NCI-H2171 (cell line): ENCODE data around the gene MAJIN.
"Not testable (repeated sequence)": the region's sequence is repeated elsewhere in the genome, so short reads cannot be mapped to it uniquely, and the experiment has no call there.

Experiments used
- DNase-seq: peaks from one replicate; lab custom pipeline; 2025; lab: John Stamatoyannopoulos, UW

The MAJIN gene

DNA sequence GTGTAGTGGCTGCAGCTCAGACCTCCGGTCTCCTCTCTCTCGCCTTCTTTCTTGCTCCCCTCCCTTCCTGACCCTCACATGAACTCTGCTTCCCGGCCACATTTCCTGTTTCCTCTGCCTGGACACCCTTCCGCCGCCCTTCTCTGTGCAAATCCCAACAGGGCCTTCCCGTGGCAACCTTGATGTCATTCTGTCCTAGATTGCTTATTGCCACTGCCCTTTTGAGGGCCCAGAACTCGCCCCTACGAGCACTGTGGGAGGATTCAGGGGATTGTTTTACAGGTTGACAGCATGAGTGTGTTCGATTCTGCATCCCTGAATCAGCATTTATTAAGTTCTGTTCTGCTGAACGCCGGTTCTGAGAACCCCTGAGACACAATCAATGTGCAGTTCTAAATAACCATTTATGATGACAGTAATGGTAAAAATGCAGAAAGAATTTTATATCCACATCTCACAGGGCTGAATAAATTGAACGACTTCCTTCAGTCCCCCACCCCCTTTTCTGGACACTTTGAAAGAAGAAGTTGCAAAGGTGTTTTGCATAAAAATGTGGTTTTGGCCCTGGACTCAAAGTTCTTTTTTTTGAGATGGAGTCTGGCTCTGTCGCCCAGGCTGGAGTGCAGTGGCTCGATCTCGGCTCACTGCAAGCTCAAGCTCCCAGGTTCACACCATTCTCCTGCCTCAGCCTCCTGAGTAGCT lies 18.5 kb upstream of the MAJIN start:
- DNase-seq: no peak

- DNase-seq: no peak
Observed at GRCh38 chr11:64989416-64989815, 17.5 kb upstream of the MAJIN start.

DNA sequence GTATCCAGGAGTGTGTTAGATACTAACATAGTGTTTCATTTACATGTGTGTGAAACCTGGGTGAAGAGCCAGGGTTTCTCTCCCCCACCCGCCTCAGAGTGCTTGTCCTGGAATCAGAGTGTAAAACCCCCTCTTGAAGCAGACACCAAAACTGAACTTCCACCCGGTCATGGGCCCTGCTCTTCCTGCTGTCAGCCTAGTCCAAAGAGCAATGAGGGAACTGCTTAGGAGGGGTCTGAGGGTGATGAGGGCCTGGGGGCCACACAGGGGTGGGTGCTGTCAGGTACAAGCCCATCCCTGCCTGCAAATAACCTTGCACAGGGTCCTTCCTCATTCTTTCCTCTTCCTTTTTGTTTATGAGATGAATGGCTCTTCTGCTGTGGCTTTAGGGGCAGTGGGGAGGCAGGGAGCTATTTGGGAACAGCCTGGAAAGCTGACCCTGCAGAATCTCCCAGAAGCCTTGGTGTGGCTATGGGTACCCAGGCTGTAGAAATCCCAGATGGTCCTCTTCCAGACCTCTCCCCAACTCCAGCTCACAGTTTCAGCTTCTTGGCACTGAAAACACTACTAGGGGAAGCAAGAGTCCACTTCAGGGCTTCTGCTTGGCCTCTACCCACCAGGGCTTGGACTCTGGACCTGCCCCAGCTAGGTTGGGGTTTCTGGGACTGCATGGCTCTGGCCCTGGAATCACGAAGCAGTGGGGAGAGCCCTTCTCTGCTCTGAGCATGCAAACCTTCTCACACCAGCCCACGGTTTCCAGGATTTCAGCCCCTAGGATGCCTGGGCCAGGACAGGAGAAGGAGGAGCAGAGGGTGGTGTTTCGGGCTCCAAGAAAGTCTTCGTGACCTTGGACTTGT lies 16.3 kb upstream of the MAJIN start:
- DNase-seq: no peak

DNA sequence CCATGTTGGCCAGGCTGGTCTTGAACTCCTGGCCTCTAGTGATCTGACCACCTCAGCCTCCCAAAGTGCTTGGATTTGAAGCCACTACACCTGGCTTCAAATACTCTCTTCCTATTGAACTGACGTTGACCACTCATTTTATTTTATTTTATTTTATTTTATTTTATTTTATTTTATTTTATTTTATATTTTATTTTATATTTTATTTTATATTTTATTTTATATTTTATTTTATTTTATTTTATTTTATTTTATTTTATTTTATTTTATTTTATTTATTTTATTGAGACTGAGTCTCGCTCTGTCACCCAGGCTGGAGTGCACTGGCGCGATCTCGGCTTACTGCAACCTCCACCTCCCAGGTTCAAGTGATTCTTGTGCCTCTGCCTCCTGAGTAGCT lies 11.4 kb upstream of the MAJIN start:
- DNase-seq: not testable (repeated sequence)

- no peak for DNase-seq
Observed at GRCh38 chr11:64976651-64977050, 4.7 kb upstream of the MAJIN start.

- DNase-seq: no peak
Observed at GRCh38 chr11:64974124-64974523, 2.2 kb upstream of the MAJIN start.

GRCh38 chr11:64970731-64971151 lies 1.2 kb downstream of the MAJIN start:
- DNase-seq: no peak

GRCh38 chr11:64969209-64969608 lies 2.7 kb downstream of the MAJIN start:
- peak; percentile 85 for DNase-seq

GRCh38 chr11:64967375-64967774 lies 4.5 kb downstream of the MAJIN start:
- no peak for DNase-seq

DNA sequence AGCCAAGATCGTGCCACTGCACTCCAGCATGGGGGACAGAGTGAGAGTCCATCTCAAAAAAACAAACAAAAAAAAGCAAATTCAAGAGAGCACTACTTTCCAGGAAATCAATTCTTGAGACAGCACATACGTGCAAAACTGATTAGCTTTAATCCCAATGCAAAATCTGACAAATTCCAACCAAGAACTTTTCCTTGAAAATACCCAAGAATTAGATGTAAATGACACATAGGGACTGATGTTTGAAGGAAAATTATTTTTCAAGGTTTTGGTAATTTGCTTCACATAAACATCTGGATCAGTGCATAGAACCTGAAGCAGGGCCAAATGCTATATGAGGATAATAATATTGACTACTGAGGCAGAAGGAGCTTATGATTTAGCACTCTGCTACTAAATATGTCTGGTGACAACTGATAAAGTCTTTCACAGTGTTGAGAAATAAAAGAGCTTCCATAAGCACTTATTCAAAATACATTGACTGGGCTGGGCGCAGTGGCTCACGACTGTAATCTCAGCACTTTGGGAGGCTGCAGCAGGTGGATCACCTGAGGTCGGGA lies 8.8 kb downstream of the MAJIN start:
- DNase-seq: no peak

DNA sequence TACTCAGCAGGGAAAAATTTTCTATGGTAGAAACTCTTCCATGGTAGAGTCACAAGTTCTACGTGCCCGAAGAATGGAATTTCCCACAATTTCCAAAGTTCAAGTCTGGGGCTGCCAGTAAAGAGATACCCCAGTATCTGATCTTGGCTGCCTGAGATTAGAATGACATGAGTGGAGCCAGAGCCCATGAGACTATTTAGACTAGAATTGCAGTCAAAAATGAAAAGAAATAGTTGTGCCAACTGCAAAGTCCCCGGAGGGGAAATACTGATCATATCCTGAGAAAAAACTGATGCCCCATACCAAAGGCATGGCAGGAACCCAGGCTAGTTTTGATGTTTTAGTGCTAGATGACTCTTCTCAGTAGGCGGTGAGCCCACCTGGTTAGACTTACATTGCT lies 11.2 kb downstream of the MAJIN start:
- no peak for DNase-seq

GRCh38 chr11:64959498-64959897 lies 12.4 kb downstream of the MAJIN start:
- no peak for DNase-seq

DNA sequence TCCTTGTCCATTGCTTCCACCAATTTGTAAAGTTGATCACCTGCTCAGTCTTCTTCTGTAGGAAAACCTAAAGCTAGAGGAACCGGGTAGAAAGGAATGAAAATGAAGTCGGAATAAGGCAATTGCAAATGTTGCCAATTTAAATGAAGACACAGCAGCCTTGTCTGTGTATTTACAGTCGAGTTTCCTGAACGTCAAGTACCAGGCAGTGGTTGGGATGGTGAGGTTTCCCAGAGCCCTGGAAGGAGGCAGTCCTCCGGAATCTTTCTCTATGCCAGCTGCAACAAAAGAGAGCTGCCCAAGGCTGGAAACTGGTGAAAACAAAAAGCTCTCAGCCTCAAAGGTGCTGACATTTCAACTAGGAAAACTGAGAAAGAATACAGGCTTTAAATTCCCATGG lies 17.7 kb downstream of the MAJIN start:
- no peak for DNase-seq

DNA sequence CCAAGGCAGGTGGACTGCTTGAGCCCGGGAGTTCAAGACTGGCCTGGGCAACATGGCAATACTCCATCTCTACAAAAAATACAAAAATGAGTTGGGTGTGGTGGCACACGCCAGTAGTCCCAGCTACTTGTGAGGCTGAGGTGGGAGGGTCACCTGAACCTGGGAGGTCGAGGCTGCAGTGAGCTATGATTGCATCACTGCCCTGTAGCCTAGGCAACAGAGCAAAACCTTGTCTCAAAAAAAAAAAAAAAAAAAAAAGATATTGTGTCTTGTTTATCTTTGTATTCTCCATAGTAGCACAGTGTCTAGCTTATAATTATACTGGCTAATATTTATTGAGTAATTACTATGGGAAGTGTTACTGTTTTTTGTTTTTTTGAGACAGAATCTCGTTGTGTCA lies 20.4 kb downstream of the MAJIN start:
- DNase-seq: no peak

DNA sequence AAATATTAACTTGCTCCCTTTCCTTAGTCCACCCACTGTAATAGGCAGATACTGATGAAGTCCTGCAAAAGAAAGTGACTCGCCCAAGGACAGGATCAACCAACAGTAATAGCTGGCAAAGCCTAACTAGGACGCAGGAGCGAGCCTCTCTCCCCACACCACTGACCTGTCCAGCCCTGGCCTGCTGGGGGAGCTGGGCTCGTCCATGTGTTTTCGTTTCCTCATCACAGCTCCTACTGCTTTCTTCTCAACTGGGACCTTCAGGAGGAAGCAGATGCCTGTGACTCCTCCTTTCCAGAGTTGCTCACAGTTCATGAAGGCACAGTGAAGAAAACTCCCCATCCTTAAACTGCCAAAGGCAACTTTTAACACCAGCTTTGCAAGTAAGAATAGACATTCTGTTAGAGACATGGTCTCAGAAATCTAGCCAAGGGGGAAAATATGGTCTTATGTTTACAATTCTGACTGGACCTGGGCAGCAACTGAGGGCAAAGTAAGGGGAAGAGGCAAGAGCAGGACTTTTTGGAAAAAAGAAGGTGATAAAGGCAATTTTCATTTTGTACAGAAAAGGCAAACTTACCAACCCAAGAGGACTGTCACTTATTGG lies 24.6 kb downstream of the MAJIN start:
- DNase-seq: no peak

DNA sequence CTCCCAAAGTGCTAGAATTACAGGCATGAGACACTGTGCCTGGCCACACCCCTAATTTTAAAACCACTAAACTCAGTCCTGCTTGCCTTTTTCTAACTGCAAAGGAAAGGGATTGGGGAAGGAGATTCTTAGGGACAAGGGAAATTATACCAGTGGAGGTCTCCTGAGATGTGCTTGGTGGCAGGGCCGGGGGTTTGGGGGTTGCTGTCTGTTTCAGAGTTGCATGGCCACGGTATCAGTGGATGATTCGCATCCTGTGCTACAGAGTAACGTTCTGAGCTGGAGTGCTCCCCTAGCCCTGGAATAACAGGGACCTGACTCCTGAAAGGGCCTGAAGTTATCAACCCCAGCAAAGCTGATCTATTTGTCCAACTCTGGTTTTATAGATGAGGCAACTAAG lies 35.4 kb downstream of the MAJIN start:
- no peak for DNase-seq

- peak; percentile 79 for DNase-seq
Observed at GRCh38 chr11:64935359-64936081, 36.4 kb downstream of the MAJIN start, which contains the start of gene GPHA2. GPHA2 (minus strand) TSS chr11:64935893; CDS start chr11:64935460, 433 bp downstream.

- DNase-seq: no peak
Observed at GRCh38 chr11:64934682-64935358, 37.1 kb downstream of the MAJIN start.

DNA sequence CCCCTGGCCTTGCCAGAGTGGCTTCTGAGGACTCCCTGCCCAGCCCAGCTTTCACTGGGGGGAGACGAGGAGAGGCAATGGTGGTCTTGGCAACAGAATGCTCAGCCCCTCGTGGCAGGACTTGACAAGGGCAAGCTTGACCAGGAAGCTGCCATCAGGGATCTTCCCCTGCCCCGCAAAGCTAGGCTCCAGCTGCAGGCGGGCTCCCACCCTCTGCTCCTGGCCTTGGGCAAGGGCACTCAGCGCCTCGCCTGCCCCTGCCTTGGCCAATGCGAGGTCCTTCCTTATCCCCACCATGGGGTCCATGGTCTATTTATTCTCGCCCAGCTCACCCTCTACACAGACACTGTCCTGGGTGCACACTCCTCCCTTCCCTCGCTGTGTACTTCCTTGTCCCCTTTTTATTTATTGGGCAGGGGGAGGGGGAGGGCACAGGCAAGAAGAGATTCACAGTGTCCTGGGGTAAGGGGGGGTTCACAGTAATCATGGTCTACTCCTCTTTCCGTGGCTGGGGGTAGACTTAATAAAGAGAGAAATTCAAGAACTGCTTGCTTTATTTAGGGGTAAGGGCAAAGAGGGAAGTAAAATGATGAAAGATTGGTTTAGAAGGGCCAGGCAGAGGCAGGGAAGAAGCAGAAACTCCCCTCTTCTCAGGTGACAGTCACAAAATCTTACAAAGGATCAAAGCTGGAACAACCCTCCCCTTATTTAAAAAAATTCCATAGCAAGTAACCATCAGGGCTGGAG lies 37.8 kb downstream of the MAJIN start:
- DNase-seq: no peak

DNA sequence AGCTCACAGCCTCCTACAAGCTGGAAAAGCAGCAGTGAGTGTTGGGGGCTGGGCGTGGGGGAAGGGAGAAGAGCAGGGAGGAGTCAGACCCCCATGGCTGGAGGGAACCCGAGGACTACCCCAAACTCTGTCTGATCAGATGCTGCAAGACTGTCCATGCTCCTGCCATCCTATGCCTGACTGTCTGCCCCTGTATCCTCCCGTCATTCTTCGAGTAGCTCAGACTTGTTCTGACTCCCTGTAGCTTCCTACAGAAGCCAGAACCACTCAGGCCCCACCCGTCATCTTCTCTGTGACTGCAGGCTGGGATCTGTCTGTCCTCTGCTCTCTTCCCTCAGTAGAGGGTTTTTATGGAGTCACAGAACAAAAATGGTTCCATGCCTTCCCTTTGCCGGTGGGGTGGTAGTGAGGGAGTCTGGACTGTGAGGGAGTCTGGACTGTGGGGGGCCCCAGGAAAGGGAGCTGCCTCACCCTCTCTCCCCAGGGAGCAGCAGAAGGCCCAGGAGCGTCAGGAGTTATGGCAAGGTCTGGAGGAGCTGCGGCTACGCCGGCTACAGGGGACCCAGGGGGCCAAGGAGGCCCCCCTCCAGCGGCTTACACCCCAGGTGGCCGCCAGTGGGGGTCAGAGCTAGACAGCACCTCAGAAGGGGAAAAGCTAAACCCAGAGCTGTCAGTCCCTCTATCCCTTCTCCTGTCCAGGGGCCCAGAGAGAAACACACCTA lies 38.5 kb downstream of the MAJIN start:
- no peak for DNase-seq
